HepG2 (cell line): Measurements from ENCODE around the gene VEZF1. TPM values are rescaled to one million over a fixed set of nuclear protein-coding genes. Genes with fewer than 3 reads are reported as not detected.

Source experiments
- KLF15 ChIP-seq: sonication (generic); formaldehyde crosslinking; IDR thresholded peaks from 2 replicates; pipeline ENCODE4 v1.8.1; 2023; ENCODE audit warnings: borderline replicate concordance, mild to moderate bottlenecking, inconsistent platforms, missing genetic modification reagents, mixed read lengths
- MED1 ChIP-seq: sonication (generic); formaldehyde crosslinking; IDR thresholded peaks from 2 replicates; pipeline ENCODE4 v1.4.0; 2020; ENCODE audit warnings: missing genetic modification reagents
- MIXL1 ChIP-seq: IDR thresholded peaks from 2 replicates; pipeline ENCODE4 v1.6.1; 2016
- MYPOP ChIP-seq: sonication (generic); formaldehyde crosslinking; IDR thresholded peaks from 2 replicates; pipeline ENCODE4 v1.8.1; 2023; ENCODE audit warnings: mild to moderate bottlenecking, moderate library complexity, missing genetic modification reagents
- RBFOX2 ChIP-seq: fragments of 200-400 bp; formaldehyde crosslinking; IDR thresholded peaks from 2 replicates; pipeline ENCODE4 v1.6.1; 2017; ENCODE audit warnings: low read depth, mild to moderate bottlenecking, low read length
- SMC3 ChIP-seq: IDR thresholded peaks from 2 replicates; pipeline ENCODE4 v1.6.1; 2011; ENCODE audit warnings: low read length, improper control_type of control experiment
- SRY ChIP-seq: sonication (generic); formaldehyde crosslinking; IDR thresholded peaks from 2 replicates; pipeline ENCODE4 v1.8.0; 2022; ENCODE audit warnings: mild to moderate bottlenecking, missing genetic modification reagents
- TFE3 ChIP-seq: IDR thresholded peaks from 2 replicates; pipeline ENCODE4 v1.6.1; 2016
- ZBTB21 ChIP-seq: sonication (generic); formaldehyde crosslinking; IDR thresholded peaks from 2 replicates; pipeline ENCODE4 v1.4.0; 2020; ENCODE audit warnings: missing genetic modification reagents
- ZFY ChIP-seq: sonication (generic); formaldehyde crosslinking; IDR thresholded peaks from 2 replicates; pipeline ENCODE4 v1.4.0; 2020; ENCODE audit warnings: missing genetic modification reagents
- ZNF441 ChIP-seq: sonication (generic); formaldehyde crosslinking; IDR thresholded peaks from 2 replicates; pipeline ENCODE4 v1.7.0; 2021; ENCODE audit warnings: missing genetic modification reagents, borderline replicate concordance
- ZNF574 ChIP-seq: sonication (generic); formaldehyde crosslinking; IDR thresholded peaks from 2 replicates; pipeline ENCODE4 v1.4.0; 2020; ENCODE audit warnings: missing genetic modification reagents
- ZNF614 ChIP-seq: IDR thresholded peaks from 2 replicates; pipeline ENCODE4 v1.6.1; 2018; ENCODE audit warnings: missing biosample characterization, missing genetic modification reagents, inconsistent platforms, borderline replicate concordance
- ZNF839 ChIP-seq: sonication (generic); formaldehyde crosslinking; IDR thresholded peaks from 2 replicates; pipeline ENCODE4 v1.4.0; 2020; ENCODE audit warnings: missing genetic modification reagents, mild to moderate bottlenecking, borderline replicate concordance
- polyA plus RNA-seq, 8 experiments: library from polyadenylated mRNA; depleted of rRNA in 3 of 8; stranded (reverse) in 7 of 8; unstranded in 1 of 8; fragments of >200 nt; fragmentation: Illumina TruSeq in 4 of 8; extraction: Trizol in 4 of 8; gene quantifications; 2 replicates each; pipeline versions ENCODE4 v1.2.1 to v1.2.3, GENCODE V29; 2011 to 2016; ENCODE audit warnings: low read depth in 4 of 8, missing spikeins in 1 of 8, mixed read lengths in 1 of 8; ENCODE audit not compliant: insufficient read depth in 1 of 8
- total RNA-seq, 5 experiments: library from RNA; depleted of rRNA; stranded (reverse); fragments of >200 nt; fragmentation: Illumina TruSeq; extraction: Trizol; gene quantifications; 2 replicates each; pipeline ENCODE4 v1.2.3, GENCODE V29; 2016; ENCODE audit warnings: low read depth in 1 of 5
- TF ChIP-seq, protein P1 (sequence below): IDR thresholded peaks from 2 replicates; pipeline ENCODE4 v1.6.1; 2016; ENCODE audit warnings: low read depth
- TF ChIP-seq, protein P2 (sequence below): sonication (generic); formaldehyde crosslinking; IDR thresholded peaks from 2 replicates; pipeline ENCODE4 v1.5.1; 2020; ENCODE audit warnings: mild to moderate bottlenecking, moderate library complexity, missing genetic modification reagents
- TF ChIP-seq, protein P3 (sequence below): sonication (generic); formaldehyde crosslinking; conservative IDR thresholded peaks from 2 replicates; pipeline ENCODE4 v1.4.0; 2020; ENCODE audit warnings: missing genetic modification reagents

VEZF1 gene
- total and polyA plus RNA-seq, 2 of the 13 experiments (the other 11 are each of a cell fraction or from before 2014, with no cell fraction given): 45.9 to 49.7 TPM

GRCh38 chr17:57975044-57975443 lies 13.0 kb downstream of the VEZF1 start (continued):
- TF ChIP-seq MYPOP (CRISPR knock-in tag) (no peak), KLF15 (CRISPR knock-in tag) (no peak), ZNF441 (CRISPR knock-in tag) (no peak), ZNF839 (no peak), TFE3 (CRISPR knock-in tag) (0 out of 2 replicates have a peak, but pooled peaks have one; percentile 19), ZFY (no peak), RBFOX2 (no peak), ZBTB21 (no peak), MIXL1 (CRISPR knock-in tag) (peak; percentile 71; the same call in 1 of the 2 replicates), SRY (CRISPR knock-in tag) (no peak), ZNF614 (CRISPR knock-in tag) (peak; percentile 62; the same call in 1 of the 2 replicates), SMC3 (0 out of 2 replicates have a peak, but pooled peaks have one; percentile 20), MED1 (0 out of 2 replicates have a peak, but pooled peaks have one; percentile 6), ZNF574 (no peak)
- TF ChIP-seq, protein P1, sequence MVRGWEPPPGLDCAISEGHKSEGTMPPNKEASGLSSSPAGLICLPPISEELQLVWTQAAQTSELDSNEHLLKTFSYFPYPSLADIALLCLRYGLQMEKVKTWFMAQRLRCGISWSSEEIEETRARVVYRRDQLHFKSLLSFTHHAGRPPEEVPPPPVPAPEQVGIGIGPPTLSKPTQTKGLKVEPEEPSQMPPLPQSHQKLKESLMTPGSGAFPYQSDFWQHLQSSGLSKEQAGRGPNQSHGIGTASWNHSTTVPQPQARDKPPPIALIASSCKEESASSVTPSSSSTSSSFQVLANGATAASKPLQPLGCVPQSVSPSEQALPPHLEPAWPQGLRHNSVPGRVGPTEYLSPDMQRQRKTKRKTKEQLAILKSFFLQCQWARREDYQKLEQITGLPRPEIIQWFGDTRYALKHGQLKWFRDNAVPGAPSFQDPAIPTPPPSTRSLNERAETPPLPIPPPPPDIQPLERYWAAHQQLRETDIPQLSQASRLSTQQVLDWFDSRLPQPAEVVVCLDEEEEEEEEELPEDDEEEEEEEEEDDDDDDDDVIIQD (CRISPR knock-in tag): no peak
- TF ChIP-seq, protein P2, sequence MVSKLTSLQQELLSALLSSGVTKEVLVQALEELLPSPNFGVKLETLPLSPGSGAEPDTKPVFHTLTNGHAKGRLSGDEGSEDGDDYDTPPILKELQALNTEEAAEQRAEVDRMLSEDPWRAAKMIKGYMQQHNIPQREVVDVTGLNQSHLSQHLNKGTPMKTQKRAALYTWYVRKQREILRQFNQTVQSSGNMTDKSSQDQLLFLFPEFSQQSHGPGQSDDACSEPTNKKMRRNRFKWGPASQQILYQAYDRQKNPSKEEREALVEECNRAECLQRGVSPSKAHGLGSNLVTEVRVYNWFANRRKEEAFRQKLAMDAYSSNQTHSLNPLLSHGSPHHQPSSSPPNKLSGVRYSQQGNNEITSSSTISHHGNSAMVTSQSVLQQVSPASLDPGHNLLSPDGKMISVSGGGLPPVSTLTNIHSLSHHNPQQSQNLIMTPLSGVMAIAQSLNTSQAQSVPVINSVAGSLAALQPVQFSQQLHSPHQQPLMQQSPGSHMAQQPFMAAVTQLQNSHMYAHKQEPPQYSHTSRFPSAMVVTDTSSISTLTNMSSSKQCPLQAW (CRISPR knock-in tag): no peak
- TF ChIP-seq, protein P3, sequence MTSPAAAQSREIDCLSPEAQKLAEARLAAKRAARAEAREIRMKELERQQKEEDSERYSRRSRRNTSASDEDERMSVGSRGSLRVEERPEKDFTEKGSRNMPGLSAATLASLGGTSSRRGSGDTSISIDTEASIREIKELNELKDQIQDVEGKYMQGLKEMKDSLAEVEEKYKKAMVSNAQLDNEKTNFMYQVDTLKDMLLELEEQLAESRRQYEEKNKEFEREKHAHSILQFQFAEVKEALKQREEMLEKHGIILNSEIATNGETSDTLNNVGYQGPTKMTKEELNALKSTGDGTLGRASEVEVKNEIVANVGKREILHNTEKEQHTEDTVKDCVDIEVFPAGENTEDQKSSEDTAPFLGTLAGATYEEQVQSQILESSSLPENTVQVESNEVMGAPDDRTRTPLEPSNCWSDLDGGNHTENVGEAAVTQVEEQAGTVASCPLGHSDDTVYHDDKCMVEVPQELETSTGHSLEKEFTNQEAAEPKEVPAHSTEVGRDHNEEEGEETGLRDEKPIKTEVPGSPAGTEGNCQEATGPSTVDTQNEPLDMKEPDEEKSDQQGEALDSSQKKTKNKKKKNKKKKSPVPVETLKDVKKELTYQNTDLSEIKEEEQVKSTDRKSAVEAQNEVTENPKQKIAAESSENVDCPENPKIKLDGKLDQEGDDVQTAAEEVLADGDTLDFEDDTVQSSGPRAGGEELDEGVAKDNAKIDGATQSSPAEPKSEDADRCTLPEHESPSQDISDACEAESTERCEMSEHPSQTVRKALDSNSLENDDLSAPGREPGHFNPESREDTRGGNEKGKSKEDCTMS (CRISPR knock-in tag): no peak
